ENCODE results near the gene DISP1. TPM values are rescaled to one million over a fixed set of nuclear protein-coding genes. Genes with fewer than 3 reads are reported as not detected.

DISP1 gene
- total RNA-seq, 1 donor from 2014 or later = 6.1 TPM

DNA sequence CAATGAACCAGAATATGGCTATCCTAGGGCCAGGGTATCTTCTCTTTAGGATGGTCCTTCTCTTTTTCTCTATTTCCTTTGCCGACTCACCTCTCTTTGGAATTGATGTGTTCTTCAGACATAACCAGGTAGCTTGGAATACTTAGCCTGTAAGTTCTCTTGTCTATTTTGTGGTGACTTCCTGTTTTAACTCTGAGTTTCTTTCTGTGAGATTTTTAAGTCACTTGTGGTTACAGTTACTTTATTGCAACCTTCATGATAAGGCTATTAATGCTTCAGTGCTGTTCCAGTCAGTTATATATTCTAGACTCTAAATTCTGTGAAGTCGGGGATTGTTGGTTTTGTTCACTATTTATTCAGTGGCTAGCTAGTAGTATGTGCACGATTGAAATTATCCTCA lies 46.2 kb downstream of the DISP1 start:
- no peak for DNase-seq (ENCODE audit: low spot score)

Other genes with a start within 250 kb of the DISP1 start
- gene TAF1A, start 225.1 kb upstream of the DISP1 start, total RNA-seq = 7.2 TPM
- gene MIA3, start 196.9 kb upstream of the DISP1 start, total RNA-seq = 69.4 TPM
- 109 TPM for gene AIDA, start 102.5 kb upstream of the DISP1 start, total RNA-seq
- 34.5 TPM for gene BROX, start 102.5 kb upstream of the DISP1 start, total RNA-seq
- not detected for gene FAM177B, start 77.8 kb upstream of the DISP1 start, total RNA-seq